SU-DHL-6 (cell line): ENCODE data around the gene SNAPC2.

Experiments
- EZH2phosphoT487 ChIP-seq: fragments of 200-600 bp; sonication (generic), shearing (Covaris generic); conservative IDR thresholded peaks from 2 replicates; pipeline ENCODE4 v1.6.1; 2018; ENCODE audit warnings: mild to moderate bottlenecking, antibody characterized with exemption, low read length, moderate library complexity, mixed read lengths
- TF ChIP-seq, protein P1 (sequence below): fragments of 200-600 bp; sonication (generic); IDR thresholded peaks from one replicate; pipeline ENCODE4 v1.5.1; 2017; ENCODE audit warnings: antibody characterized with exemption, mild to moderate bottlenecking, low read length, moderate library complexity; ENCODE audit not compliant: insufficient read depth, poor library complexity, severe bottlenecking

- TF ChIP-seq EZH2phosphoT487: no peak
- TF ChIP-seq, protein P1, sequence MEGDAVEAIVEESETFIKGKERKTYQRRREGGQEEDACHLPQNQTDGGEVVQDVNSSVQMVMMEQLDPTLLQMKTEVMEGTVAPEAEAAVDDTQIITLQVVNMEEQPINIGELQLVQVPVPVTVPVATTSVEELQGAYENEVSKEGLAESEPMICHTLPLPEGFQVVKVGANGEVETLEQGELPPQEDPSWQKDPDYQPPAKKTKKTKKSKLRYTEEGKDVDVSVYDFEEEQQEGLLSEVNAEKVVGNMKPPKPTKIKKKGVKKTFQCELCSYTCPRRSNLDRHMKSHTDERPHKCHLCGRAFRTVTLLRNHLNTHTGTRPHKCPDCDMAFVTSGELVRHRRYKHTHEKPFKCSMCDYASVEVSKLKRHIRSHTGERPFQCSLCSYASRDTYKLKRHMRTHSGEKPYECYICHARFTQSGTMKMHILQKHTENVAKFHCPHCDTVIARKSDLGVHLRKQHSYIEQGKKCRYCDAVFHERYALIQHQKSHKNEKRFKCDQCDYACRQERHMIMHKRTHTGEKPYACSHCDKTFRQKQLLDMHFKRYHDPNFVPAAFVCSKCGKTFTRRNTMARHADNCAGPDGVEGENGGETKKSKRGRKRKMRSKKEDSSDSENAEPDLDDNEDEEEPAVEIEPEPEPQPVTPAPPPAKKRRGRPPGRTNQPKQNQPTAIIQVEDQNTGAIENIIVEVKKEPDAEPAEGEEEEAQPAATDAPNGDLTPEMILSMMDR: peak; percentile 42
Measured at GRCh38 chr19:7903244-7904073, 16.7 kb upstream of the SNAPC2 start, which contains the start of gene MAP2K7.
